CD14-positive monocyte (primary cell): ENCODE measurements around the gene TPST1. TPM values are rescaled to one million over a fixed set of nuclear protein-coding genes. Genes with fewer than 3 reads are reported as not detected.

ENCODE experiments used
- DNase-seq, 3 donors: peaks; one replicate each; pipeline ENCODE4 v3.0.0-alpha.2; 2011 to 2022
- H2AFZ ChIP-seq: 2 replicates; pipeline ENCODE4 v1.6.0; 2012; ENCODE audit warnings: mild to moderate bottlenecking, low read depth, low read length, inconsistent platforms; ENCODE audit not compliant: insufficient read depth, poor library complexity, severe bottlenecking
- H3K27ac ChIP-seq, 2 donors: 1 replicate in 1 of 2; 2 replicates in 1 of 2; pipeline ENCODE4 v1.5.1; 2012 to 2013; ENCODE audit warnings: low read length in 2 of 2, control low read depth in 1 of 2, inconsistent platforms in 1 of 2, low read depth in 1 of 2, mild to moderate bottlenecking in 1 of 2
- H3K27me3 ChIP-seq, 2 donors: one replicate each; pipeline versions ENCODE4 v1.6.0 to v1.6.1; 2011 to 2013; ENCODE audit warnings: low read length in 2 of 2; ENCODE audit not compliant: control insufficient read depth in 2 of 2, insufficient read depth in 2 of 2
- H3K36me3 ChIP-seq, 2 donors: replicated peaks in 1 of 2; 1 replicate in 1 of 2; 2 replicates in 1 of 2; pipeline versions ENCODE4 v1.5.1 to v1.6.1; 2012 to 2013; ENCODE audit warnings: low read length in 2 of 2, control low read depth in 1 of 2, inconsistent platforms in 1 of 2, mild to moderate bottlenecking in 1 of 2; ENCODE audit not compliant: insufficient read depth in 2 of 2, control insufficient read depth in 1 of 2
- H3K4me1 ChIP-seq, 2 donors: 1 replicate in 1 of 2; 2 replicates in 1 of 2; pipeline versions ENCODE4 v1.5.1 to v1.6.1; 2012 to 2013; ENCODE audit warnings: low read length in 2 of 2, control low read depth in 1 of 2, inconsistent platforms in 1 of 2, mild to moderate bottlenecking in 1 of 2, moderate library complexity in 1 of 2; ENCODE audit not compliant: insufficient read depth in 2 of 2, control insufficient read depth in 1 of 2
- H3K4me2 ChIP-seq: replicated peaks from 2 replicates; pipeline ENCODE3; 2012; ENCODE audit warnings: low read length, moderate library complexity, mild to moderate bottlenecking; ENCODE audit not compliant: poor library complexity, severe bottlenecking; ENCODE audit errors: extremely low read depth
- H3K4me3 ChIP-seq, 3 experiments: fragments of 200-600 bp in 1 of 3; sonication (generic) in 1 of 3; replicated peaks in 1 of 3; 1 replicate in 2 of 3; 2 replicates in 1 of 3; pipeline ENCODE4 v1.5.1; 2011 to 2013; ENCODE audit warnings: low read length in 3 of 3, mild to moderate bottlenecking in 3 of 3, control low read depth in 2 of 3, low read depth in 2 of 3, inconsistent platforms in 1 of 3, moderate library complexity in 1 of 3
- H3K79me2 ChIP-seq: 2 replicates; pipeline ENCODE4 v1.6.0; 2012; ENCODE audit warnings: mild to moderate bottlenecking, control low read depth, inconsistent platforms, low read length, moderate library complexity; ENCODE audit not compliant: insufficient read depth
- H3K9ac ChIP-seq: 2 replicates; pipeline ENCODE4 v1.6.0; 2017; ENCODE audit warnings: low read length, mild to moderate bottlenecking; ENCODE audit not compliant: insufficient read depth, poor library complexity, severe bottlenecking
- H3K9me3 ChIP-seq, 2 donors: replicated peaks in 1 of 2; 1 replicate in 1 of 2; 2 replicates in 1 of 2; pipeline versions ENCODE4 v1.5.1 to v1.6.1; 2012 to 2013; ENCODE audit warnings: low read length in 2 of 2, control low read depth in 1 of 2; ENCODE audit not compliant: control insufficient read depth in 1 of 2, insufficient read depth in 1 of 2
- H4K20me1 ChIP-seq: 2 replicates; pipeline ENCODE4 v1.6.0; 2012; ENCODE audit warnings: mild to moderate bottlenecking, low read length, control low read depth, moderate library complexity; ENCODE audit not compliant: insufficient read depth
- H3K27ac Mint-ChIP-seq, 7 donors: one replicate each; pipeline ENCODE4 v1.8.0; 2020; ENCODE audit warnings: mild to moderate bottlenecking in 7 of 7, mixed read lengths in 7 of 7, moderate library complexity in 6 of 7, inconsistent platforms in 2 of 7
- H3K27me3 Mint-ChIP-seq, 3 donors: one replicate each; pipeline ENCODE4 v1.8.0; 2021 to 2022; ENCODE audit warnings: low read depth in 3 of 3, mild to moderate bottlenecking in 3 of 3, mixed read lengths in 3 of 3, moderate library complexity in 3 of 3, inconsistent platforms in 1 of 3
- H3K36me3 Mint-ChIP-seq, 2 donors: one replicate each; pipeline ENCODE4 v1.8.0; 2020; ENCODE audit warnings: mixed read lengths in 2 of 2, inconsistent platforms in 1 of 2, mild to moderate bottlenecking in 1 of 2
- H3K4me1 Mint-ChIP-seq: one replicate; pipeline ENCODE4 v1.8.0; 2020; ENCODE audit warnings: mild to moderate bottlenecking, mixed read lengths
- H3K4me3 Mint-ChIP-seq, 2 donors: one replicate each; pipeline ENCODE4 v1.8.0; 2020; ENCODE audit warnings: mild to moderate bottlenecking in 2 of 2, mixed read lengths in 2 of 2, moderate library complexity in 1 of 2
- H3K9me3 Mint-ChIP-seq, 7 donors: one replicate each; pipeline ENCODE4 v1.8.0; 2020 to 2022; ENCODE audit warnings: mixed read lengths in 7 of 7, mild to moderate bottlenecking in 6 of 7, moderate library complexity in 6 of 7, inconsistent platforms in 2 of 7
- CTCF ChIP-seq: fragments of 200-600 bp; IDR thresholded peaks from one replicate; pipeline ENCODE4 v1.8.0; 2022; ENCODE audit warnings: antibody characterized with exemption, mild to moderate bottlenecking
- WGBS: methylation state at CpG from one replicate; pipeline ENCODE4 v1.1.5; 2013; ENCODE audit warnings: missing lambda C conversion rate; ENCODE audit not compliant: insufficient coverage; 5-methylcytosine and 5-hydroxymethylcytosine counted together
- intact Hi-C, 2 donors: fragments of 100-400 bp; cut with micrococcal nuclease; formaldehyde crosslinking; loops; one replicate each; pipeline versions ENCODE4 v1.15.0 to v1.15.1; 2023
- polyA plus RNA-seq, 3 donors: library from polyadenylated mRNA; depleted of rRNA in 1 of 3; unstranded in 2 of 3; stranded (reverse) in 1 of 3; fragments of 300-500 nt in 2 of 3; fragments of >200 nt in 1 of 3; fragmentation: Illumina TruSeq in 2 of 3; gene quantifications; 1 replicate in 2 of 3; 2 replicates in 1 of 3; pipeline ENCODE4 v1.2.3, GENCODE V29; 2012 to 2021

Gene TPST1
- polyA plus RNA-seq, 3 donors: 0.54 to 4.8 (median 4.2) TPM

DNA sequence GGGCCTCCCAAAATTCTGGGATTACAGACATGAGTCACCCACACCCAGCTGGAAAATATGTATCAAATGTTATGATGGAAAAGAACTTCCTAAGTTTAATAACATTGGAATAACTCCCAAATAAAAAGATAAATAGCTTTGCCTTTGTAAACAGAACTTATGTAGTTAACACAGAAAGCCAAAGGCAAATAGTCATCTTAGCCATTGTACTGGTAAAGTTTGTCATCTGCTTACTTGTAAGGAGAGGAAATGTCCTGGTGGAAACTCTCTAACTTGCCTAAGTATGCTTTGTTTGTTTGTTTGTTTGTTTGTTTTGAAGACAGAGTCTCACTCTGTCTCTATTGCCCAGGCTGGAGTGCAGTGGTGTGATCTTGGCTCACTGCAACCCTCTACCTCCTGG, 23.8 kb upstream of the TPST1 start:
- Mint-ChIP-seq H3K27me3 (peaks cover 0 to 5% (median 0%) of the 10 kb centered on the region in 3 donors), H3K4me3 (no peak overlapping the region)
- H3K9me3 ChIP-seq: peaks cover 0 to 15% of the 10 kb centered on the region in 2 donors

DNA sequence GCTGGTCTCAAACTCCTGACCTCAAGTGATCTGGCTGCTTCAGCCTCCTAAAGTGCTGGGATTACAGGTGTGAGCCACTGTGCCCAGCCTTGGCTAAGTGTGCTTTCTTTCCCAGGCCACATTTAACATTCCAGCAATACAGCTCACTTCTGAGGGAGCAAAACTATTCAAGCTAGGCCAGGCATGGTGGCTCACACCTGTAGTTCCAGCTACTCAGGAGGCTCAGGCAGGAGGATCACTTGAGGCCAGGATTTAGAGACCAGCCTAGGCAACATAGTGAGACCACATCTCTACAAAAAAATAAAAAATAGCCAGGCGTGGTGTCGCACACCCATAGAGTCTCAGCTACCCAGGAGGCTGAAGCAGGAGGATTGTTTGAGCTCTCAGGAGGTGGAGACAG, 23.3 kb upstream of the TPST1 start:
- H3K27ac Mint-ChIP-seq: no peak overlapping the region
- Histone ChIP-seq H3K36me3 (no peaks in the 10 kb centered on the region), H3K9ac (no peak overlapping the region), H3K9me3 (peaks cover 0 to 15% of the 10 kb centered on the region in 2 donors), H3K27me3 (no peaks in the 10 kb centered on the region), H3K4me3 (no peak overlapping the region), H3K27ac (no peak overlapping the region), H3K4me2 (no peak overlapping the region), H3K79me2 (no peaks in the 10 kb centered on the region), H3K4me1 (no peaks in the 10 kb centered on the region), H2AFZ (no peak overlapping the region), H4K20me1 (no peaks in the 10 kb centered on the region)
- no peak for DNase-seq
- no peak overlapping the region for H3K4me3 Mint-ChIP-seq
- no peak for TF ChIP-seq CTCF
- H3K27me3 Mint-ChIP-seq: peaks cover 0 to 5% (median 0%) of the 10 kb centered on the region in 3 donors
- H3K9me3 Mint-ChIP-seq: peaks cover 0 to 21% (median 17%) of the 10 kb centered on the region in 7 donors
- intact Hi-C loops: no loop called here
- 100% methylated on average over 1 of the region's 2 CpGs for WGBS
- peaks cover 5% of the 10 kb centered on the region for H3K4me1 Mint-ChIP-seq
- no peaks in the 10 kb centered on the region for H3K36me3 Mint-ChIP-seq

More for the DNA sequence above, 23.8 kb upstream of the TPST1 start:
- H3K9me3 Mint-ChIP-seq: peaks cover 0 to 21% (median 13%) of the 10 kb centered on the region in 7 donors
- H3K4me1 Mint-ChIP-seq: peaks cover 5% of the 10 kb centered on the region
- no peaks in the 10 kb centered on the region for H3K36me3 Mint-ChIP-seq
- intact Hi-C loops: no loop called here
- no peak overlapping the region for H3K27ac Mint-ChIP-seq
- Histone ChIP-seq H4K20me1 (no peaks in the 10 kb centered on the region), H3K9ac (no peak overlapping the region), H3K4me2 (no peak overlapping the region), H3K27me3 (no peaks in the 10 kb centered on the region), H3K27ac (no peak overlapping the region), H2AFZ (no peak overlapping the region), H3K4me3 (no peak overlapping the region), H3K36me3 (no peaks in the 10 kb centered on the region), H3K4me1 (no peaks in the 10 kb centered on the region), H3K79me2 (no peaks in the 10 kb centered on the region)
- no peak for TF ChIP-seq CTCF
- no peak for DNase-seq
